GM23338 (cell line): ENCODE data around the gene TJP2. TPM values are rescaled to one million over a fixed set of nuclear protein-coding genes. Genes with fewer than 3 reads are reported as not detected.
A peak's percentile ranks its signal among the peaks of the same experiment; 100 is the strongest.

ENCODE experiments used
- ATAC-seq: fragments of 200-7000 bp; cut with Tn5 transposase; 3 replicates; pipeline ENCODE4 v1.9.1; 2020
- DNase-seq: peaks from one replicate; pipeline ENCODE4 v3.0.0-alpha.2; 2015; ENCODE audit warnings: low spot score
- H2AFZ ChIP-seq: fragments of 200-600 bp; sonication (generic); 2 replicates; pipeline ENCODE4 v1.8.0; 2016; ENCODE audit warnings: antibody characterized with exemption, mild to moderate bottlenecking, moderate library complexity
- H3F3A ChIP-seq: fragments of 200-600 bp; sonication (generic); replicated peaks from 2 replicates; pipeline ENCODE4 v1.8.0; 2017; ENCODE audit warnings: antibody characterized with exemption, mixed run types, low read depth
- H3K27ac ChIP-seq: fragments of 200-600 bp; sonication (generic); 2 replicates; pipeline ENCODE4 v1.6.1; 2016; ENCODE audit warnings: low read depth
- H3K27me3 ChIP-seq: fragments of 200-600 bp; sonication (generic); 2 replicates; pipeline ENCODE4 v1.8.0; 2016; ENCODE audit warnings: mild to moderate bottlenecking, mixed run types, moderate library complexity; ENCODE audit not compliant: insufficient read depth
- H3K36me3 ChIP-seq: fragments of 200-600 bp; sonication (generic); 2 replicates; pipeline ENCODE4 v1.8.0; 2016; ENCODE audit warnings: mild to moderate bottlenecking; ENCODE audit not compliant: insufficient read depth
- H3K4me1 ChIP-seq: fragments of 200-600 bp; sonication (generic); 2 replicates; pipeline ENCODE4 v1.8.0; 2016; ENCODE audit warnings: mild to moderate bottlenecking, moderate library complexity; ENCODE audit not compliant: insufficient read depth
- H3K4me2 ChIP-seq: fragments of 200-600 bp; sonication (generic); 2 replicates; pipeline ENCODE4 v1.7.1; 2017; ENCODE audit warnings: mixed run types
- H3K4me3 ChIP-seq: fragments of 200-600 bp; sonication (generic); 2 replicates; pipeline ENCODE4 v1.6.1; 2016; ENCODE audit warnings: mixed run types
- H3K79me2 ChIP-seq: fragments of 200-600 bp; sonication (generic); replicated peaks from 2 replicates; pipeline ENCODE4 v1.8.0; 2017; ENCODE audit warnings: mild to moderate bottlenecking; ENCODE audit not compliant: insufficient read depth
- H3K9me2 ChIP-seq: fragments of 200-600 bp; sonication (generic); 2 replicates; pipeline ENCODE4 v1.8.0; 2017; ENCODE audit not compliant: insufficient read depth
- H4K20me1 ChIP-seq: fragments of 200-600 bp; sonication (generic); replicated peaks from 2 replicates; pipeline ENCODE4 v1.8.0; 2017; ENCODE audit warnings: mild to moderate bottlenecking; ENCODE audit not compliant: insufficient read depth
- H3K27ac Mint-ChIP-seq: 2 replicates; pipeline ENCODE4 v1.8.0; 2020; ENCODE audit warnings: inconsistent platforms, mild to moderate bottlenecking, moderate library complexity, mixed read lengths
- H3K27me3 Mint-ChIP-seq: 3 replicates; pipeline ENCODE4 v1.8.0; 2022; ENCODE audit warnings: low read depth, mild to moderate bottlenecking, moderate library complexity, mixed read lengths, inconsistent platforms; ENCODE audit not compliant: insufficient read depth, poor library complexity
- H3K36me3 Mint-ChIP-seq: 3 replicates; pipeline ENCODE4 v1.8.0; 2021; ENCODE audit warnings: low read depth, mild to moderate bottlenecking, inconsistent platforms, moderate library complexity, mixed read lengths
- H3K4me1 Mint-ChIP-seq: 3 replicates; pipeline ENCODE4 v1.8.0; 2020; ENCODE audit warnings: mild to moderate bottlenecking, inconsistent platforms, mixed read lengths
- H3K4me3 Mint-ChIP-seq: 3 replicates; pipeline ENCODE4 v1.8.0; 2021; ENCODE audit warnings: moderate library complexity, mild to moderate bottlenecking, inconsistent platforms, mixed read lengths
- H3K9me3 Mint-ChIP-seq: 3 replicates; pipeline ENCODE4 v1.8.0; 2020; ENCODE audit warnings: moderate library complexity, mild to moderate bottlenecking, inconsistent platforms, mixed read lengths
- CREB1 ChIP-seq: fragments of 250-450 bp; sonication (Bioruptor Pico); IDR thresholded peaks from 2 replicates; pipeline ENCODE4 v1.5.0; 2020; ENCODE audit warnings: low read depth, mild to moderate bottlenecking, moderate library complexity
- EZH2 ChIP-seq: fragments of 200-600 bp; sonication (generic); IDR thresholded peaks from one replicate; pipeline ENCODE4 v1.8.0; 2017; ENCODE audit warnings: antibody characterized with exemption, mild to moderate bottlenecking, low read depth; ENCODE audit not compliant: unreplicated experiment
- EZH2phosphoT487 ChIP-seq: fragments of 200-600 bp; sonication (generic); IDR thresholded peaks from one replicate; pipeline ENCODE4 v1.8.1; 2018; ENCODE audit warnings: antibody characterized with exemption; ENCODE audit not compliant: unreplicated experiment
- JUNB ChIP-seq: IDR thresholded peaks from one replicate; pipeline ENCODE4 v1.6.1; 2016; ENCODE audit warnings: antibody characterized with exemption; ENCODE audit not compliant: unreplicated experiment
- NANOG ChIP-seq: IDR thresholded peaks from 2 replicates; pipeline ENCODE4 v1.6.1; 2016; ENCODE audit warnings: antibody characterized with exemption, borderline replicate concordance
- POLR2AphosphoS5 ChIP-seq: IDR thresholded peaks from 2 replicates; pipeline ENCODE4 v1.6.1; 2016; ENCODE audit warnings: antibody characterized with exemption, low read depth
- STAT1 ChIP-seq: IDR thresholded peaks from one replicate; pipeline ENCODE4 v1.6.1; 2016; ENCODE audit warnings: antibody characterized with exemption; ENCODE audit not compliant: unreplicated experiment
- ZNF114 ChIP-seq: fragments of 250-450 bp; sonication (Bioruptor Pico); IDR thresholded peaks from 2 replicates; pipeline ENCODE4 v1.5.0; 2020; ENCODE audit warnings: mild to moderate bottlenecking, moderate library complexity
- ZNF331 ChIP-seq: fragments of 250-450 bp; sonication (Bioruptor Pico); IDR thresholded peaks from 2 replicates; pipeline ENCODE4 v1.5.0; 2020; ENCODE audit warnings: low read depth, mild to moderate bottlenecking, moderate library complexity
- polyA plus RNA-seq: library from polyadenylated mRNA; unstranded; fragments of >200 nt; fragmentation: Nextera tagmentation; extraction: Ambion mirVana; gene quantifications from 2 replicates; pipeline ENCODE4 v1.2.1, GENCODE V29; 2016
- total RNA-seq: library from RNA; depleted of rRNA; stranded (reverse); fragments of >200 nt; shearing (Covaris generic); gene quantifications from 2 replicates; pipeline ENCODE4 v1.2.3, GENCODE V29; 2014
- TF ChIP-seq, protein P1 (sequence below), 2 experiments: fragments of 200-600 bp in 1 of 2; sonication (generic) in 1 of 2; conservative IDR thresholded peaks; 2 replicates each; pipeline versions ENCODE4 v1.5.1 to v1.6.1; 2016 to 2017; ENCODE audit warnings: antibody characterized with exemption in 2 of 2, low read depth in 2 of 2, mild to moderate bottlenecking in 2 of 2, moderate library complexity in 1 of 2
- TF ChIP-seq, protein P2 (sequence below): IDR thresholded peaks from 2 replicates; pipeline ENCODE4 v1.6.1; 2016; ENCODE audit warnings: antibody characterized with exemption
- TF ChIP-seq, protein P3 (sequence below): IDR thresholded peaks from one replicate; pipeline ENCODE4 v1.6.1; 2018; ENCODE audit warnings: antibody characterized with exemption; ENCODE audit not compliant: unreplicated experiment
- TF ChIP-seq, protein P4 (sequence below): fragments of 250-450 bp; sonication (Bioruptor Pico); IDR thresholded peaks from 2 replicates; pipeline ENCODE4 v1.5.0; 2020; ENCODE audit warnings: mild to moderate bottlenecking, moderate library complexity

The TJP2 gene
- total and polyA plus RNA-seq, 2 experiments from 2014 or later, result 37.6 to 234 TPM

DNA sequence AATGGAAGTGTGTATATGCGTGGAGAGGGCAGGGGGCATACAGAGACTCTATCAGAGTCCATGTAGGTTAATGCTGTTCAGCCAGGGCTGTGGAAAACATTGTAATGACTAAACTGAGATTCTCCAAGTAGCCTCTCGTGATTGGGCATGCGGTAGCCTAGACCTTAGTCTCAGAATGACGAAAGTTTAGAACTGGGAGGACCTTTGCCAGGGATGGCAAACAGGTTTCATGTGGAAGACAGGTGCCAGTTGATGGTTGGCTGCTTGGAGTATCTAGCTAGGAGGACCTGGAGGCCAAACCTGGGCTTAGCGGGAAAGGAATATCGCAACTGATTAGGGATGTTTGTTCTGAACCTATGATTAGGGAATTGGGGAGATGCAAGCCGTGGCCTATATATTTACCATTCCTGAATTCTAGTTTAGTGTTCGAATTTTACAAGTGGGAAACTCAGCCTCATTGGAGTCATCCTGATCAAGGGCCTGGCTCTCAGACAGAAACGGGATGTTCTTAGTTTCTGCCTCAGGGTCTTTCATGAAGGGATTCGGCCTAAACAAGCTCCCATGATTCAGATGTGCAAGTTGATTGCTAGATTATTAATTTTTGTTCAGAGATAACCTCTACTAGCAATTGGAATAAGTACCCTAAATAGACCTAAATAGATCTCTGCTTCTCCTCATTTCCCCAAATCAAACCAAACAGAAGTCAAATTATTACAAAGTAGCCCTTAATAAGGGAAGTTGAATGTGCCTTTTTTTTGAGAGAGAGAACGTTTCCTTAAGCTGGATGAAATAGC lies 26.8 kb upstream of the TJP2 start:
- Mint-ChIP-seq H3K27ac (0 out of 2 replicates have a peak overlapping the region, but pooled peaks have one; percentile 33), H3K9me3 (no peaks in the 10 kb centered on the region), H3K4me1 (peaks cover 17% of the 10 kb centered on the region; the same call in 2 of the 3 replicates), H3K36me3 (peaks cover 20% of the 10 kb centered on the region), H3K27me3 (no peaks in the 10 kb centered on the region), H3K4me3 (no peak overlapping the region)
- peaks cover 8% of the 10 kb centered on the region; the same call in 1 of the 2 replicates for H3K36me3 ChIP-seq
- no peak for DNase-seq
- H3K79me2 ChIP-seq, result peaks cover 91% of the 10 kb centered on the region
- 0 out of 2 replicates have a peak, but pooled peaks cover 3% of the 10 kb centered on the region for H3F3A ChIP-seq
- H3K4me1 ChIP-seq, result no peaks in the 10 kb centered on the region
- no peaks in the 10 kb centered on the region; the same call in 1 of the 2 replicates for H4K20me1 ChIP-seq
- no peak for ATAC-seq
- no peak overlapping the region for H2AFZ ChIP-seq
- peak overlapping the region; percentile 65; the same call in 1 of the 2 replicates for H3K27ac ChIP-seq
- no peaks in the 10 kb centered on the region for H3K27me3 ChIP-seq
- H3K9me2 ChIP-seq, result no peaks in the 10 kb centered on the region
- TF ChIP-seq POLR2AphosphoS5 (no peak), ZNF331 (no peak), JUNB (no peak), EZH2phosphoT487 (no peak), EZH2 (no peak), CREB1 (CRISPR knock-in tag) (no peak), NANOG (no peak), ZNF114 (no peak), STAT1 (no peak)
- TF ChIP-seq, protein P1, sequence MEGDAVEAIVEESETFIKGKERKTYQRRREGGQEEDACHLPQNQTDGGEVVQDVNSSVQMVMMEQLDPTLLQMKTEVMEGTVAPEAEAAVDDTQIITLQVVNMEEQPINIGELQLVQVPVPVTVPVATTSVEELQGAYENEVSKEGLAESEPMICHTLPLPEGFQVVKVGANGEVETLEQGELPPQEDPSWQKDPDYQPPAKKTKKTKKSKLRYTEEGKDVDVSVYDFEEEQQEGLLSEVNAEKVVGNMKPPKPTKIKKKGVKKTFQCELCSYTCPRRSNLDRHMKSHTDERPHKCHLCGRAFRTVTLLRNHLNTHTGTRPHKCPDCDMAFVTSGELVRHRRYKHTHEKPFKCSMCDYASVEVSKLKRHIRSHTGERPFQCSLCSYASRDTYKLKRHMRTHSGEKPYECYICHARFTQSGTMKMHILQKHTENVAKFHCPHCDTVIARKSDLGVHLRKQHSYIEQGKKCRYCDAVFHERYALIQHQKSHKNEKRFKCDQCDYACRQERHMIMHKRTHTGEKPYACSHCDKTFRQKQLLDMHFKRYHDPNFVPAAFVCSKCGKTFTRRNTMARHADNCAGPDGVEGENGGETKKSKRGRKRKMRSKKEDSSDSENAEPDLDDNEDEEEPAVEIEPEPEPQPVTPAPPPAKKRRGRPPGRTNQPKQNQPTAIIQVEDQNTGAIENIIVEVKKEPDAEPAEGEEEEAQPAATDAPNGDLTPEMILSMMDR (conservative IDR thresholded peaks at IDR 0.05; ENCODE audit: low read depth in 2 of 2), result no peak
- TF ChIP-seq, protein P2, sequence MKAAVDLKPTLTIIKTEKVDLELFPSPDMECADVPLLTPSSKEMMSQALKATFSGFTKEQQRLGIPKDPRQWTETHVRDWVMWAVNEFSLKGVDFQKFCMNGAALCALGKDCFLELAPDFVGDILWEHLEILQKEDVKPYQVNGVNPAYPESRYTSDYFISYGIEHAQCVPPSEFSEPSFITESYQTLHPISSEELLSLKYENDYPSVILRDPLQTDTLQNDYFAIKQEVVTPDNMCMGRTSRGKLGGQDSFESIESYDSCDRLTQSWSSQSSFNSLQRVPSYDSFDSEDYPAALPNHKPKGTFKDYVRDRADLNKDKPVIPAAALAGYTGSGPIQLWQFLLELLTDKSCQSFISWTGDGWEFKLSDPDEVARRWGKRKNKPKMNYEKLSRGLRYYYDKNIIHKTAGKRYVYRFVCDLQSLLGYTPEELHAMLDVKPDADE, result no peak
- TF ChIP-seq, protein P3, sequence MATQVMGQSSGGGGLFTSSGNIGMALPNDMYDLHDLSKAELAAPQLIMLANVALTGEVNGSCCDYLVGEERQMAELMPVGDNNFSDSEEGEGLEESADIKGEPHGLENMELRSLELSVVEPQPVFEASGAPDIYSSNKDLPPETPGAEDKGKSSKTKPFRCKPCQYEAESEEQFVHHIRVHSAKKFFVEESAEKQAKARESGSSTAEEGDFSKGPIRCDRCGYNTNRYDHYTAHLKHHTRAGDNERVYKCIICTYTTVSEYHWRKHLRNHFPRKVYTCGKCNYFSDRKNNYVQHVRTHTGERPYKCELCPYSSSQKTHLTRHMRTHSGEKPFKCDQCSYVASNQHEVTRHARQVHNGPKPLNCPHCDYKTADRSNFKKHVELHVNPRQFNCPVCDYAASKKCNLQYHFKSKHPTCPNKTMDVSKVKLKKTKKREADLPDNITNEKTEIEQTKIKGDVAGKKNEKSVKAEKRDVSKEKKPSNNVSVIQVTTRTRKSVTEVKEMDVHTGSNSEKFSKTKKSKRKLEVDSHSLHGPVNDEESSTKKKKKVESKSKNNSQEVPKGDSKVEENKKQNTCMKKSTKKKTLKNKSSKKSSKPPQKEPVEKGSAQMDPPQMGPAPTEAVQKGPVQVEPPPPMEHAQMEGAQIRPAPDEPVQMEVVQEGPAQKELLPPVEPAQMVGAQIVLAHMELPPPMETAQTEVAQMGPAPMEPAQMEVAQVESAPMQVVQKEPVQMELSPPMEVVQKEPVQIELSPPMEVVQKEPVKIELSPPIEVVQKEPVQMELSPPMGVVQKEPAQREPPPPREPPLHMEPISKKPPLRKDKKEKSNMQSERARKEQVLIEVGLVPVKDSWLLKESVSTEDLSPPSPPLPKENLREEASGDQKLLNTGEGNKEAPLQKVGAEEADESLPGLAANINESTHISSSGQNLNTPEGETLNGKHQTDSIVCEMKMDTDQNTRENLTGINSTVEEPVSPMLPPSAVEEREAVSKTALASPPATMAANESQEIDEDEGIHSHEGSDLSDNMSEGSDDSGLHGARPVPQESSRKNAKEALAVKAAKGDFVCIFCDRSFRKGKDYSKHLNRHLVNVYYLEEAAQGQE, result no peak
- TF ChIP-seq, protein P4, sequence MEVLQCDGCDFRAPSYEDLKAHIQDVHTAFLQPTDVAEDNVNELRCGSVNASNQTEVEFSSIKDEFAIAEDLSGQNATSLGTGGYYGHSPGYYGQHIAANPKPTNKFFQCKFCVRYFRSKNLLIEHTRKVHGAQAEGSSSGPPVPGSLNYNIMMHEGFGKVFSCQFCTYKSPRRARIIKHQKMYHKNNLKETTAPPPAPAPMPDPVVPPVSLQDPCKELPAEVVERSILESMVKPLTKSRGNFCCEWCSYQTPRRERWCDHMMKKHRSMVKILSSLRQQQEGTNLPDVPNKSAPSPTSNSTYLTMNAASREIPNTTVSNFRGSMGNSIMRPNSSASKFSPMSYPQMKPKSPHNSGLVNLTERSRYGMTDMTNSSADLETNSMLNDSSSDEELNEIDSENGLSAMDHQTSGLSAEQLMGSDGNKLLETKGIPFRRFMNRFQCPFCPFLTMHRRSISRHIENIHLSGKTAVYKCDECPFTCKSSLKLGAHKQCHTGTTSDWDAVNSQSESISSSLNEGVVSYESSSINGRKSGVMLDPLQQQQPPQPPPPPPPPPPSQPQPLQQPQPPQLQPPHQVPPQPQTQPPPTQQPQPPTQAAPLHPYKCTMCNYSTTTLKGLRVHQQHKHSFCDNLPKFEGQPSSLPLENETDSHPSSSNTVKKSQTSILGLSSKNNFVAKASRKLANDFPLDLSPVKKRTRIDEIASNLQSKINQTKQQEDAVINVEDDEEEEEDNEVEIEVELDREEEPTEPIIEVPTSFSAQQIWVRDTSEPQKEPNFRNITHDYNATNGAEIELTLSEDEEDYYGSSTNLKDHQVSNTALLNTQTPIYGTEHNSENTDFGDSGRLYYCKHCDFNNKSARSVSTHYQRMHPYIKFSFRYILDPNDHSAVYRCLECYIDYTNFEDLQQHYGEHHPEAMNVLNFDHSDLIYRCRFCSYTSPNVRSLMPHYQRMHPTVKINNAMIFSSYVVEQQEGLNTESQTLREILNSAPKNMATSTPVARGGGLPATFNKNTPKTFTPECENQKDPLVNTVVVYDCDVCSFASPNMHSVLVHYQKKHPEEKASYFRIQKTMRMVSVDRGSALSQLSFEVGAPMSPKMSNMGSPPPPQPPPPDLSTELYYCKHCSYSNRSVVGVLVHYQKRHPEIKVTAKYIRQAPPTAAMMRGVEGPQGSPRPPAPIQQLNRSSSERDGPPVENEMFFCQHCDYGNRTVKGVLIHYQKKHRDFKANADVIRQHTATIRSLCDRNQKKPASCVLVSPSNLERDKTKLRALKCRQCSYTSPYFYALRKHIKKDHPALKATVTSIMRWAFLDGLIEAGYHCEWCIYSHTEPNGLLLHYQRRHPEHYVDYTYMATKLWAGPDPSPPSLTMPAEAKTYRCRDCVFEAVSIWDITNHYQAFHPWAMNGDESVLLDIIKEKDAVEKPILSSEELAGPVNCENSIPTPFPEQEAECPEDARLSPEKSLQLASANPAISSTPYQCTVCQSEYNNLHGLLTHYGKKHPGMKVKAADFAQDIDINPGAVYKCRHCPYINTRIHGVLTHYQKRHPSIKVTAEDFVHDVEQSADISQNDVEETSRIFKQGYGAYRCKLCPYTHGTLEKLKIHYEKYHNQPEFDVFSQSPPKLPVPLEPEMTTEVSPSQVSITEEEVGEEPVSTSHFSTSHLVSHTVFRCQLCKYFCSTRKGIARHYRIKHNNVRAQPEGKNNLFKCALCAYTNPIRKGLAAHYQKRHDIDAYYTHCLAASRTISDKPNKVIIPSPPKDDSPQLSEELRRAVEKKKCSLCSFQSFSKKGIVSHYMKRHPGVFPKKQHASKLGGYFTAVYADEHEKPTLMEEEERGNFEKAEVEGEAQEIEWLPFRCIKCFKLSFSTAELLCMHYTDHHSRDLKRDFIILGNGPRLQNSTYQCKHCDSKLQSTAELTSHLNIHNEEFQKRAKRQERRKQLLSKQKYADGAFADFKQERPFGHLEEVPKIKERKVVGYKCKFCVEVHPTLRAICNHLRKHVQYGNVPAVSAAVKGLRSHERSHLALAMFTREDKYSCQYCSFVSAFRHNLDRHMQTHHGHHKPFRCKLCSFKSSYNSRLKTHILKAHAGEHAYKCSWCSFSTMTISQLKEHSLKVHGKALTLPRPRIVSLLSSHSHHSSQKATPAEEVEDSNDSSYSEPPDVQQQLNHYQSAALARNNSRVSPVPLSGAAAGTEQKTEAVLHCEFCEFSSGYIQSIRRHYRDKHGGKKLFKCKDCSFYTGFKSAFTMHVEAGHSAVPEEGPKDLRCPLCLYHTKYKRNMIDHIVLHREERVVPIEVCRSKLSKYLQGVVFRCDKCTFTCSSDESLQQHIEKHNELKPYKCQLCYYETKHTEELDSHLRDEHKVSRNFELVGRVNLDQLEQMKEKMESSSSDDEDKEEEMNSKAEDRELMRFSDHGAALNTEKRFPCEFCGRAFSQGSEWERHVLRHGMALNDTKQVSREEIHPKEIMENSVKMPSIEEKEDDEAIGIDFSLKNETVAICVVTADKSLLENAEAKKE (CRISPR knock-in tag), result no peak
- H3K4me3 ChIP-seq, result no peak overlapping the region
- H3K4me2 ChIP-seq, result no peak overlapping the region
